Fibroblast of skin of scalp (primary cell): ENCODE results near the gene CYSRT1.
A peak's percentile ranks its signal among the peaks of the same experiment; 100 is the strongest.

ENCODE experiments used
- DNase-seq: peaks from one replicate; pipeline ENCODE4 v3.0.0-alpha.2; 2013

Gene CYSRT1

GRCh38 chr9:137190315-137190856 lies 34.6 kb upstream of the CYSRT1 start:
- DNase-seq = no peak

GRCh38 chr9:137191245-137191644 lies 33.7 kb upstream of the CYSRT1 start:
- no peak for DNase-seq

- DNase-seq = no peak
Observed at GRCh38 chr9:137191691-137192447, 33.1 kb upstream of the CYSRT1 start.

GRCh38 chr9:137192448-137192780 lies 32.6 kb upstream of the CYSRT1 start:
- no peak for DNase-seq

- DNase-seq = no peak
Observed at GRCh38 chr9:137192859-137193258, 32.1 kb upstream of the CYSRT1 start.

DNA sequence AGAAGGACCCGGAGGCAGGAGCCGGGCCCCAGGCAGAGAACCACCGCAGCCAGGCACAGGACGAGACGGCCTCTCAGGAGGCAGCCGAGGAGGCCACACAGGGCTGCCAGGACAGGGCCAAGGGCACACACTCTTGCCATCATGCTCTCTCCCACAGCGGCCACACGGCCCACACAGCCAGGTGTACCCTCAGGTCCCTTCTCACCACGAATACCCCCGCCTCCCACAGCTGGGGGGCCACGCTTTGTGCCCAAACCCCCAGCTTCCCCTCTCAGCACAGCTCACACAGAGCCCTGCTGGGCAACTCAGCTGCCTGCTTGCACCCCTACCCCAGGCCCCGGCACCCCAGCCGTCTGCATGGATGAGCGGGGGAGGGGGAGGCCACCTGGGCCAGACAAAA lies 31.2 kb upstream of the CYSRT1 start:
- DNase-seq = no peak

DNA sequence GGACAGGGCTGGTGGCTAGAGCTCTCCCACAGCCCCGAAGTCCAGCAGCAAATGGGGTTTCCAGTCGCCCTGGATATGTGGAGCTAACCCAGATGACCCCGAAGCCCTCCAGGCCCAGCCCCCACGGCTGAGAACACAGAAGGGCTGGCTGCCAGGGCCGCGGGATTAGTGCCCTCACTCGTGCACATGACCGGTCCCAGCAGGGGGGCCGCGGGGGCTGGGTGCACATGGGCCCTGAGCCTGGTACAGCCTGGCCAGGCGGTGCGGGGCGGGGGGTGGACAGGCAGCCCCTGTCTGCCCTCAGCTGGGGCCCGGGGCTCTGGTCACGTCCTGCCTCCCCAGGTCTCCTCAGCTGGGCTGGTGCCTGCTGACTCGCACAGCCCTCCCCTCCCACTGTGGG lies 30.6 kb upstream of the CYSRT1 start:
- no peak for DNase-seq

DNA sequence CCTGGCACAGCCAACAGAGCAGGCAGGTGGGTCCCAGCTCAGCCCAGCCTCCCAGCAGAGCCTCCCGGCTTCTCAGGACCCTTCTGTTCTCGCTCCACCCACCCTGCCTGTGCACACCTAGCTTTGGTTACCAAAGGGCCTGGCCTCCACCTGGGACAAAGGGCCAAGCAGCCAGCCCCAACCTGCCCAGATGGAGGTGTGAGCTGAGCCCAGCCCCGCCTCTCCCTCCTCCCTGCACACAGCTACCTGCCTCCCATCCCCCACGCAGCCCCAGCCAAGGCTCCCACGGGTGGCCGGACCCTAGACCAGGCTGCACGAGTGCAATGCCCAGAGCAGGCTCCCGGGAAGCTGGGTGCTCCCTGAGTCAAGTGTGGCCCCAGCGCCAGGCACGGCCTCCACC lies 30.1 kb upstream of the CYSRT1 start:
- no peak for DNase-seq

GRCh38 chr9:137195525-137196220 lies 29.3 kb upstream of the CYSRT1 start:
- no peak for DNase-seq

DNA sequence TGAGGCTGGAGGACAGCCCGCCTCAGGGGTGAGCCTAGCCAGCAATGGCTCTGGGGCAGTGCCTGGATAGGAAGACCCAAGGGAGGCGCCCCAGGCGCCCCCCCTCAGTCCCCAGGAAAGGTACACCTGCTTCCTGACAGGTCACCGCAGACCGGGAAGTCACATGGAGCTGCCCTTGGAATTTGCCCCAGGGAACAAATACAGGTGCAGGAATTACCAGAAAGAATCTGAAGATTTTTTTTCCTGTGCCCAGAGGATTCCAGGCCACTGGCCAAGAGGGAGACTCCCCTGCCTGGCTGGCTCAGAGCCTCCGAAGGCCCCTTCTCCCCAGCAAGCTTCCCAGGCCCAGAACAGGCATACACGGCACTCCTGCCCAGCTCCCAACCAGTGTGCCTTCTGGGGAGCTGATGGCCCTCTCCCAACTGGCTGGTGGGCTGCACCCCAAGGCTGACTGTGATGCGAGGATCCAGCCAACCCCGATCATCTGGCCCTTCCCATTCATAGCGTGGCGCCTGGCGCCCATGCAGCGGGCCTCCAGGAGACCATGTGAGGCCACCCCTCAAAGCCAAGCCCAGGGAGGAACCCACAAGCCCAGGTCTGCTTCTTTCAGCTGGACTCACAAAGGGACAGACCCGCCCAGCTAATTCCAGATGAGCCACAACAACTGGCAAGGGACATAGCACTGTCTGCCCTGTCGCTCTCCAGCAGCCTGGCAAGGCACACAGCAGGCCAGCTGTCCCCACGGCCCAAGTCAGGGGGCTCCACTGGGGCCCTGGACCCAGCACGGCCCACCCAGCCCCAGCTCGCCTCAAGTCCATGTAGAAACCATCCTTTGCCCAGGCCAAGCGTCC lies 26.7 kb upstream of the CYSRT1 start:
- no peak for DNase-seq

GRCh38 chr9:137198902-137199283 lies 26.1 kb upstream of the CYSRT1 start:
- DNase-seq = no peak

- DNase-seq = no peak
Observed at GRCh38 chr9:137199411-137200121, 25.4 kb upstream of the CYSRT1 start.

- peak; percentile 100 for DNase-seq
Observed at GRCh38 chr9:137200311-137201204, 24.4 kb upstream of the CYSRT1 start, which contains the start of gene TPRN. TPRN (minus strand) TSS chr9:137200741; CDS start chr9:137200711, 30 bp downstream.

GRCh38 chr9:137201205-137201868 lies 23.6 kb upstream of the CYSRT1 start:
- no peak for DNase-seq

- DNase-seq = no peak
Observed at GRCh38 chr9:137202966-137203365, 22.0 kb upstream of the CYSRT1 start.

- DNase-seq = no peak
Observed at GRCh38 chr9:137204731-137205125, 20.2 kb upstream of the CYSRT1 start.

DNA sequence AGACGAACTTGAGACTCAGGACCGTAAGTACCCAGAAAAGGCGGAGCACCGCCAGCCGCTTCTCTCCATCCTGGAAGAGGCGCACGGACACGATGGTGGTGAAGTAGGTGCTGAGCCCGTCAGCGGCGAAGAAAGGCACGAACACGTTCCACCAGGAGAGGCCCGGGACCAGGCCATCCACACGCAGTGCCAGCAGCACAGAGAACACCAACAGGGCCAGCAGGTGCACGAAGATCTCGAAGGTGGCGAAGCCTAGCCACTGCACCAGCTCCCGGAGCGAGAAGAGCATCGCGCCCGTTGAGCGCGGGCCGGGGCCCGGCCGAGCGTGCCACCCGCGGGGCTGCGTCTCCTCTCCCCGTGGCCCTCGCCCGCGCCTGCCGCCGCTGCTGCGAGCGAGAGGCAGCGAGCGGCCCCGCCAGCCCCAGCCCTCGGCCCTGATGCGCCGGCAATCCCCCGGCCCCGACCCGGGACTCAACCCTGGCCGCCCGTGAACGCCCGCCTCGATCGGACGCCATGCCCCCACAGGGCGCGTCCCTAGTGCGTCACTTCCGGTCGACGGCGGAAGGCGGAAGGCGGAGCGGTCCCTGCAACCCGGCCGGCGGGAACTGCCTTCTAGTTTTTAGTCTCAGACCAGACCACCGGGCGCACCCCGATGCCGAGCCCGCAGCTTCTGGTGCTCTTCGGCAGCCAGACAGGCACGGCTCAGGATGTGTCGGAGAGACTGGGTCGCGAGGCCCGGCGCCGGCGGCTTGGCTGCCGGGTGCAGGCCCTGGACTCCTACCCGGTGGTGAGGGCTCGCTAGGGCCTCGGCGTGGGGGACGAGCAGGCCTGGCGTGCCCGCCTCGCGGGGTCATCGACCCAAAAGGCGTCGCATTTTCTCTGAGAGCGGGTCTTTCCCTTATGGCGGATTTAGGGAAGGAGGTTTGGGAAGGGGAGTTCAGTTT lies 19.6 kb upstream of the CYSRT1 start, which contains the start of the genes NDOR1 and TMEM203:
NDOR1 (plus strand) TSS at position 575 of the 944 bp plus-strand sequence; CDS start at position 653, 78 bp downstream.
TMEM203 (minus strand) TSS at position 523 of the 944 bp plus-strand sequence; CDS start at position 289, 234 bp downstream.
- peak; percentile 87 for DNase-seq

GRCh38 chr9:137206602-137207001 lies 18.4 kb upstream of the CYSRT1 start:
- DNase-seq = no peak

DNA sequence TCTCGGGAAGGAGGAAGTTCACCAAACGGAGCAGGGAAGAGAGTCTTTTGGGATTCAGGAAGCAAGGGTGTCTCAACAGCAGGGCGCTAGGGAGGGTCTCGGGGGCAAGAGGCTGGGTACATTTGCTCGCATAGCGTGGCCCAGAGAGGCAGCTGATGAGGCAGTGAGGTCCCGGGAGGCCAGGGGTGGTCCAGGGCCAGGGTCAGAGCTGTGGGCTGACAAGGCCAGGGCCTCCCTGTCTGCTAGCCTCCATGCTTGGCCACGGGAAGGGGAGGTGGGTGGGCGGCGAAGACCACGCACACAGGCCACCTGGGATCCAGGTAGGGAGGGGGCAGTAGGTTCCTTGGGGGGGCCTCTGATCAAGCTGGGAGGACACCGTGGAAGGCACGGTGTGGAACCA lies 13.4 kb upstream of the CYSRT1 start:
- DNase-seq = no peak
